GM18873 (cell line): ENCODE data around the gene APOLD1.
A peak's percentile ranks its signal among the peaks of the same experiment; 100 is the strongest.
"Not testable (repeated sequence)": the region's sequence is repeated elsewhere in the genome, so short reads cannot be mapped to it uniquely, and the experiment has no call there.

Experiments
- ATAC-seq: cut with Tn5 transposase; IDR thresholded peaks from one replicate; pipeline ENCODE4 v1.9.1; 2021; ENCODE audit warnings: mild to moderate bottlenecking, moderate library complexity, moderate number of reproducible peaks; ENCODE audit not compliant: unreplicated experiment, low FRiP score

APOLD1 gene

GRCh38 chr12:12786351-12786705 lies 869 bp downstream of the APOLD1 start:
- peak; percentile 11 for ATAC-seq

- peak; percentile 51 for ATAC-seq
Observed at GRCh38 chr12:12786706-12787601, 1.5 kb downstream of the APOLD1 start.

DNA sequence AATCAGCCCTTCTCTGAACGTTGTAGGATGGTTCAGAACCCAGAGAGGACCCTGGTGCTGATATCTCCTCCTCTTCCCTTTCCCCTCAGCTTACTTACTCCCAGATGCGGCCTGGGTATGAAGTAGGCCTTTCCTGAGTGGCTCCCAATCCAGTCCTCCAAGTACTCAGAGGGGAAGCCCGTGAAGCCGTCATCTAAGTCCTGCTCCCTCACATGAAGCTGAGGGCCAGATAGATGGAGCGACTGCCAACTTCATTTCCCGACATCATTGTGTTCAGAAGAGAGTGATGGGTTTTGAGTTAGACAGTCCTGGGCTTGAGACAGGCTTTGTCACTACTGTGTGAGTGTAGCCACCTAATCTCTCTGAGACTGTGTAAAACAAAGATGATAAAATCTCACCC lies 2.7 kb downstream of the APOLD1 start:
- ATAC-seq = no peak

DNA sequence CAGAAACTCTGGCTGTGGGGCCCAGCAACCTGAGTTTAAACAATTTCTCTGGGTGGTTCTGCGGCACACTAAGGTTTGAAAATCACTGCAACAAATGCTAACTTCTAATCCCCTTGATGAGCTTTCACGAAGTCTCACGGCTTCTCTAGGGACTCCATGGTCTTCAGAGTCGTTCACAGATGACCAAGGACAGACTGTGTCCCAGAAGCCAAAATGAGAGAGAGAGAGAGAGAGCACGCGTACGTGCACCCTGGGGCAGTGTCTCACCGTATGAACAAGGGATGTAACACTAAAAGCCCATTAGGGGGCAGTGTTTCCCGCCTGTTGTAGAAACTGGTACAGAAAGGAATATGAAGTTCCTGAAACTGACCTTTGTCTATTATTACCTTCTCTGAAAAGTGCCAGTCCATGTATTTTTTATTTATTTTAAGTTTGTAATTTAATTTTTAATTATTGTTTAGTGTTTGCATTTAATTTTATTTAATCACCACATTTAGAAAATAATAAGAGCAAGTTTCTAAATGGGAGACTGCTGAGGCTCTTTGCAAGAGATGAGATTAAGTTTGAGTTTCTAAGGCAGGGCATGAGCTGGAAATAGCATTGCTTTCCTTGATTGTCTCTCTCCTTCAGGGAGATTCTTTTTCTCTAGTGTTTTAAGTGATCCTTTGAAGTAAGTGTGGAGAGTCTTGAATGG lies 3.4 kb downstream of the APOLD1 start:
- ATAC-seq = no peak

DNA sequence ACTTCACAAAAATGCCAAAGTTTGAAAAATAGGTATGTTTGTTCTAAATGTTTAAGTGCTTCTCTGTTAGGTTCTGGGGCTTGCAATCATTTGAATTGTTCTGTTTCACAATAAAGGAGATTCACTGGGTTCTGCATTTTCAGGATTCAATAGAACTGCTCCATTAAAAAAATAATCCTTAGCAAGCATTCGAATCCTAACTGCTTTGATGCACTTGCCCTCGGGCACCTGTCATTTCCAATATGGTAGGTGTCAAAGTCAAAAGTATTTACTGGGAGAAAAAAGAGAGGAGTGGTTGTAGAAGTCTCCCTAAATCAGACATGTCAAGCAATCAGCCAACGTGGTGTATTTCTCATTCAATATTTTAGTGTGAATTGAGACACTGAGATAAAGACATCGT lies 5.5 kb downstream of the APOLD1 start:
- ATAC-seq = no peak

- no peak for ATAC-seq
Observed at GRCh38 chr12:12791756-12792369, 6.4 kb downstream of the APOLD1 start.

- ATAC-seq = no peak
Observed at GRCh38 chr12:12792421-12792820, 7.0 kb downstream of the APOLD1 start.

GRCh38 chr12:12794686-12795085 lies 9.2 kb downstream of the APOLD1 start:
- ATAC-seq = no peak

DNA sequence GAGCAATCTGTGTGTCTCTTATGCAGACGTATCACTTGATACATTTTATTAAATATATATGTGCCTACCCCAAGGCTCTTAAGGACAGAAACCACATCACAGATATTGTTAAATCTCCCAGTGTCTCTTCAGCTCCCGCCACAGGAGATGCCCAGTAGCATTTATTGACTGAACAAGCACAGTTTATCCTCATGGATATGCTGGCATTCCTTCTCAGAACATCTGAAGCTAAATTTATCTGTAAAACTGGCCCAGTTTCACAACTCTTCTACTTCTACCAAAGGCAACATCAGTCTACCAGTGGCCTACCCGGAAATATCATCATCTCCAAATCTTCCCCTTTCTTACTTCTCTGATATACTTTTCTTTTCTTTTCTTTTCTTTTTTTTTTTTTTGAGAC lies 10.7 kb downstream of the APOLD1 start:
- no peak for ATAC-seq

GRCh38 chr12:12796928-12797793 lies 11.7 kb downstream of the APOLD1 start:
- ATAC-seq = no peak

DNA sequence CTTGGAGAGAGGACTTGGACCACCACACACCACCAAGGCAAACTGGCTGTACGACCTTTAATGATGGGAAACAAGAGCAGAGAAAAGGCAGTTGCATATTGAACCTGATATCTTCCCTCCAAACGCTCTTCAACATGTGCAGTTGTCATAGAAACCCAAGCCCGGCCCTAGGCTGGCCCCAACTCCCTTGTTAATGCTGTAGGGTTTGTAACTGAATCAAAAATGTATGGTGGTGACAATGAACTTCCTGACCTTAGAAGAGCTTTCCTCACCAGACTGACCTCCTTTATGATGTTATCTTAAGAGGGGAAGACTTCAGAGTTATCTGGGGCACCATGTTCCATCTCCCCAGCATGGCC lies 12.3 kb downstream of the APOLD1 start:
- no peak for ATAC-seq

GRCh38 chr12:12798480-12798879 lies 13.0 kb downstream of the APOLD1 start:
- ATAC-seq = no peak

DNA sequence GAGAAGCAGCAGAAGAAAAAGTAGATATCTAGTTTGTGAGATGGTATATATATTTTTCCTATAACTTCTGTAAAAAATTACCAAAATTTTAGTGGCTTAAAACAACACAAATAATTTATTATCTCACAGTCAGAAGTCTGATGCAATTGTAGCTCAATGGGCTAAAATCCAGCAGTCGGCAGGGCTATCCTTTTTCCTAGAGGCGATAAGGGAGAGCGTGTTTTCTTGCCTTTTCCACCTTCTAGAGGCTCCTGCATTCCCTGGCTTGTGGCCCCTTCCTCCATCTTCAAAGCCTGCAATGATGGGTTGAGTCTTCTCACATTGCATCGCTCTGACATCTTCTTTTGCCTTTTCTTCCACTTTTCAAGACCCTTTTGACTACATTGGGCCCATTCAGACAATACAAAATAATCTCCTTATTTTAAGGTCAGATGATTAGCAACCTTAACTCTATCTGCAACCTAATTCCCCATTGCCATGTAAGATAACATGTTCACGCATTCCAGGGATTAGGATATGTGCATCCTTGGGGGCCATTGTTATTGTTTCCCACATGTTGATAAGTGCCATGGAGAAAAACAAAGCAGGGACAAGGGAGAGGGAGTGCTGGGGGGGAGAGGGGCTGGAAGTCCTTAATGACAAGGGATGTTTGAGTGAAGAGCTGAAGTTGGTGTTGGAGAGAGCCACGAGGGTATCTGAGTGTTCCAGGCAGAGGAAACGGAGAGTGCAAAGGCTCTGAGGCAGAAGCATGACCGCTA lies 13.9 kb downstream of the APOLD1 start:
- ATAC-seq = no peak

- no peak for ATAC-seq
Observed at GRCh38 chr12:12800406-12801180, 15.1 kb downstream of the APOLD1 start.

- ATAC-seq = not testable (repeated sequence)
Observed at GRCh38 chr12:12801656-12802055, 16.2 kb downstream of the APOLD1 start.

DNA sequence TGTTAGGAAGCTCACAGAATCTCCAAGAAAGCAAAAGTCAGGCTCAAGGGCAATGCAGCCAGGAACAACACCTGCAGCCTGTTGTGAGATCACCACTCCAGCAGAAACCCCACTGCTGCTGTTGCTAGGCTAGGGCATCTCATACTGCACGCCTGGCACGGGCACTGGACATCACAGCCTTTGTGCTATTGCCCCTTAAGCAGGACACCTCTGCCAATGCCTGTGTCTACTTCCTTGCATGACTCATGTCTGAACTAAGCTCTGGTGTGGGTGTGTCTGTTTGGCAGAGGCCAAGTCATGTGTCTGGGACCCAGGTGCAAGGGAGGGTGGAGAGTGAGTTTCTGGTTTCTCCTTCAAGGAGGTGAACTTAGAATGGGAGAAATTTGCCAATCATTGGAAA lies 17.7 kb downstream of the APOLD1 start:
- ATAC-seq = peak; percentile 90

DNA sequence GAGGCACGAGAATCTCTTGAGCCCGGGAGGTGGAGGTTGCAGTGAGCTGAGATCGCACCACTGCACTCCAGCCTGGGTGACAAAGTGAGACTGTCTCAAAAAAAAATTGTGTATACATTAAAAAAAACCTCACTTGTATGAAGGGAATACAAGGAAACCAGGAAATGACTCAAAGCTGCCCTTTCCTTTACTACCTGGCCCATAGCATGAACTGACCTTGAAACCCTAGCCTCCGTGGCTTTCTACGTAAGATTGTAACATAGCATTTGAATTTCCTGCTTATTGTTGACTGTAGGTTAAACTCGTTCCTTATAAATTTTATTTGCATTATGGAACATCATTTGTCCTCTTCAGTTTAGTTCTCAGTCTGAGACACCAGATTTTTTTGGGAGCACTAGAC lies 18.6 kb downstream of the APOLD1 start:
- ATAC-seq = no peak

DNA sequence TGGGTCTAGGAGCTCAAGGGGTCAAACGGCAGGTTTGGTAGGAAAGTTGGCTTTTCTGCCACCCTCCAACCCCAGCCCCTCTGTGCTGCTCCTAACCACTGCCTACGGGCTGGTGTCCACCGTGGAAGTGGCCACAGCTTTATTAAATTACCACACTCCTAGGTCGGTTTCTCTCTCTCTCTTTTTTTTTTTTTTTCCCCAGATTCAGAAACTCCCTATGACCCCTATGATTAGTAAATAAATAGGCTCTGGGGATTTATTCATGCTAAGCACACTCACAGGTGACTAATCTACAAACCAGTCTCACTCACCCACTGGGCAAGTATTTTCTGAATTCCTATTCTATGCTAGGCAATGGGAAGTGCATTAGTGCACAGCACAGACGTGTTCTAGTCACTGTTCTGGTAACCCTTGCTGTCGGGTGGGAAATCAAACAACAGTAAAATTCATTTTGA lies 19.0 kb downstream of the APOLD1 start:
- ATAC-seq = no peak
